ENCODE results near the gene ABCA3.

ABCA3 gene

DNA sequence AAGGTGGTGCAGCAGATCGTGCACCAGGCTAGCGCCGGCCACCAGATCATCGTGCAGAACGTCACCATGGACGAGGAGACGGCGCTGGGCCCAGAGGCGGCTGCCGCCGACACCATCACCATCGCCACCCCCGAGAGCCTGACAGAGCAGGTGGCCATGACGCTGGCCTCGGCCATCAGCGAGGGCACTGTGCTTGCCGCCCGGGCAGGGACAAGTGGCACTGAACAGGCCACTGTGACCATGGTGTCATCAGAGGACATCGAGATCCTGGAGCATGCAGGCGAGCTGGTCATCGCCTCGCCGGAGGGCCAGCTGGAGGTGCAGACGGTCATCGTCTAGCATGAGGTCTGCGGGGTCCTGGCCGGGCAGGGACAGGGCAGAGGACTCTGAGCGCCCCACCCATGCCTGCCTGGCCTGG is 105.3 kb downstream of the ABCA3 start:
- DNase-seq (ENCODE audit: low spot score), result no peak

DNA sequence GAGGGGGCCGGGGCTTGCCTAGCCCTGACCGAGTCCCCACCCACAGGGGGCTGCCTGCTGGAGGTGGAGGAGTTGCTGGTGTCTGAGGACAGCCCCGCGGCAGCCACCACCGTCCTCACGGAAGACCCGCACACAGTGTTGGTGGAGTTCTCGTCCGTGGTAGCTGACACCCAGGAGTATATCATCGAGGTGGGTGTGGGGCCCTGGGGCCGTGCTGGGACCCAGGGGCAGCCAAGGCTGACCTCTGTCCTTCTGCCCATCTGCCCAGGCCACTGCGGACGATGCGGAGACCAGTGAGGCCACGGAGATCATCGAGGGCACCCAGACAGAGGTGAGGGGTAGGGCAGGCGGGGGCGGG is 105.7 kb downstream of the ABCA3 start:
- no peak for DNase-seq (ENCODE audit: low spot score)

DNA sequence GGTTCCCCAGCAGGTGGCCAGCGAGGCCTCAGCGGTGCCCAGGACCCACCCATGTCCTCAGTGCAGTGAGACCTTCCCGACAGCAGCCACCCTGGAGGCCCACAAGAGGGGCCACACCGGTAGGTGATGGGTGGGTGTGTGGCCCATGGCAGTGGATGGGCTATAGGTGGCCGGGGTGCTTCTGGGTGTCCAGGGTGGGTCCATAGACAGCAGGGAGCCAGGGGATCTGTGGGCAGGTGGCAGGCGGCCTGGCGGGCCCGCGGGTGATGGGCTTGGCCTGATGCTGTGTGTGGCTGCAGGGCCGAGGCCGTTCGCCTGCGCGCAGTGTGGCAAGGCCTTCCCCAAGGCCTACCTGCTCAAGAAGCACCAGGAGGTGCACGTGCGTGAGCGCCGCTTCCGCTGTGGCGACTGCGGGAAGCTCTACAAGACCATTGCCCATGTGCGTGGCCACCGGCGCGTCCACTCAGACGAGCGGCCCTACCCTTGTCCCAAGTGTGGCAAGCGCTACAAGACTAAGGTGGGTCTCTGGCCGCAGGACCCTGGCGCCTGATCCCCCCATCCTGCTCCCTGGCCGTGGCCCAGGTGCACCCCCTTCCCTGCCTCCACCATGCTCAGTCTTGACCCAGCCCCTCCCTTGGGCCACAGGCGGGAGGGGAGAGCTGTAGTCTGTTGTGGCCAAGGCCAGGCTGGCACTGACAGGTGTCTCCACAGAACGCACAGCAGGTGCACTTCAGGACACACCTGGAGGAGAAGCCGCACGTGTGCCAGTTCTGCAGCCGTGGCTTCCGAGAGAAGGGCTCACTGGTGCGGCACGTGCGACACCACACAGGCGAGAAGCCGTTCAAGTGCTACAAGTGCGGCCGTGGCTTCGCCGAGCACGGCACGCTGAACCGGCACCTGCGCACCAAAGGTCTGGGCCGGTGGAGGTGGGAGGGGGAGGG is 106.4 kb downstream of the ABCA3 start:
- DNase-seq (ENCODE audit: low spot score), result no peak

DNA sequence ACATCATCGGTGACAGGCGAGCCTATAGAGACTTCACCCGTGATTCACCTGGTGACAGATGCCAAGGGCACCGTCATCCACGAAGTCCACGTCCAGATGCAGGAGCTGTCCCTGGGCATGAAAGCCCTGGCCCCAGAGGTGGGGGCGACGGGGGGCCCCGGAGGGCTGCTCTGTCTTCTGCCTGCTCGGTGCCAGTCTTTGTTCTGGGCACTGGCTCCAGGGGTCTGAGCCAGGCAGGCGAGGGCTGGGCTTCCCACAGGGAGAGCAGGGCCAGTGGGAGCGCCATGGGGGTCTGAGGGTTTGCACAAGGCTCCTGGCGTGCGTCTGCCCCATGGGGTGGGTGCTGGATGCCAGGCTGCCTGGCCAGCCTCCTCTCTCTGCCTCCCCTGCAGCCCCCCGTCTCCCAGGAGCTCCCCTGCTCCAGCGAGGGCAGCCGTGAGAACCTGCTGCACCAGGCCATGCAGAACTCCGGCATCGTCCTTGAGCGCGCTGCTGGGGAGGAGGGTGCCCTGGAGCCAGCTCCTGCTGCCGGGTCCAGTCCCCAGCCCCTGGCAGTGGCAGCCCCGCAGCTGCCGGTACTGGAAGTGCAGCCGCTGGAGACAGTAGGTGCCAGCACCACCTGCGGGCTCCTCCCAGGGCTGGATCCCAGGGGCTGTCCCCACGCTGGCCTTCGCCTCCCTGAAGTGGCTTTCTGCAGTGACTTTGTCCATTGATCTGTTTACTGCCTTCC is 107.3 kb downstream of the ABCA3 start:
- no peak for DNase-seq (ENCODE audit: low spot score)

DNA sequence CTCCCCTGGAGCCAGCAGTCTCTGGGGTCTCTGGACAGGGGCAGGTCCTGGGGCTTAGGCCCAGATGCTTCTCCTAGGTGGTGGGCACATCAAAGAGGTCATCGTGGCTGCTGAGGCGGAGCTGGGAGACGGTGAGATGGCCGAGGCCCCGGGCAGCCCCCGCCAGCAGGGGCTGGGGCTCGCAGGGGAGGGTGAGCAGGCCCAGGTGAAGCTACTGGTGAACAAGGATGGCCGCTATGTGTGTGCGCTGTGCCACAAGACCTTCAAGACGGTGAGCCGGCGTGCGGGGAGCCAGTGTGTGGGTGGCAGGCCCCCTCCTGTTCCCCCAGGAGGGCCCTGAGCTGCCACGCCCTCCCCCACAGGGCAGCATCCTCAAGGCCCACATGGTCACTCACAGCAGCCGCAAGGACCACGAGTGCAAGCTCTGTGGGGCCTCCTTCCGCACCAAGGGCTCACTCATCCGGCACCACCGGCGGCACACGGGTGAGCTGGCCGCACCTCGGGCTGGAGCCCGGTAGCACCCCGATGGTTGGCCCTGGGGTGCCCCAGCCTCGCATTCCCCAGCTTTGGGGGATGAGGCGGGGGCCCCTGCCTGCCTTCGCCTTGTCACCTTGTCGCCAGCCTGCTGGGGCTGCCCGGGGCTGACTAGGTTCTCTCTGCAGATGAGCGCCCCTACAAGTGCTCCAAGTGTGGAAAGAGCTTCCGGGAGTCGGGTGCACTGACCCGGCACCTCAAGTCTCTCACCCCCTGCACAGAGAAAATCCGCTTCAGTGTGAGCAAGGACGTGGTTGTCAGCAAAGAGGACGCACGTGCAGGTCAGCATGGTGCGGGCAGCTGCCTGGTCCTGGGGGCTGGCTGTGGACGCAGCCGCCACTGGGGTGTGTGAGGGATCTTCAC is 108.2 kb downstream of the ABCA3 start:
- DNase-seq (ENCODE audit: low spot score), result no peak

DNA sequence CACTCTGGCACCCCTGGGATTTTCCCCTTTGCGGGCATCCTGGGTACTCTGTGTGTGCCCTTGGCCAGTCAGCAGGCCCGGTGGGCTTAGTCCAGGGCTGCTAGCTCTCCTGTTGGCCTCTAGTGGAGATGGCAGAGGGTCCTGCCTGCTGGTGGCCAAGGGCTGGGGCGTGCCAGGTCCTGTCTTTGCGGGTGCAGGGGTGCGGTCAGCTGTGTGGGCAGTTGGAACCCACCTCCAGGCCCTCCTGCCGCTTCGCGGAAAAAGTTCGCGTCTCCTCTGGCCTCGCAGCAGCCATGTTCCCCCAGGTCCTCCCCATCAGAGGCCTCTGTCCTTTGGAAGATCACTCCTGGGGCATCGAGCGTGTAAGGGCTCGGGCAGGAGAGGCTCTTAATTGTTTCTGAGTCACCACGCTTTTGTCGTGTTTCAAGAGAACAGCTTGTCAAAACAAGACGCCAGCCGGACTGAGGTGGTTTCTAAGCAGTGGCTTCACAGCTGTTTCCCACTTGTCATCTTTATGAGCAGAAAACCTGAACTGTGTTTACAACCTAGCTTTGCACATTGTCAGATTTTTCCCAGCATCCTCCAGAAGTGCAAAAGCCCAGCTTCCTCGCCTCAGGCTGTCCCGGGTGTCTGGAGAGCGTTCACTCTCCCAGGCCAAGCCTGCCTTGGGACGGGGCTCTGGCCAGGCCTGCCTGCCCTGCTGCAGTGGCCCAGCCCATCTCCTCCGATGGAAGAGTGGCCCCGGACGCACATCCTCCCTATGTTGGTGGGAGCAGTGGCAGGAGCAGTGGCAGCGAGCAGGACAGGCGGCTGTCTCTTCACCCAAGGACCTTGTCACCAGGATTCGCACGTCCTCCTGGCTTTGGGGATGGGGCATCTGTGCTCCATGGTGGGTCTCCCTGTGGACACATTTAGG is 109.3 kb downstream of the ABCA3 start:
- DNase-seq (ENCODE audit: low spot score), result no peak

DNA sequence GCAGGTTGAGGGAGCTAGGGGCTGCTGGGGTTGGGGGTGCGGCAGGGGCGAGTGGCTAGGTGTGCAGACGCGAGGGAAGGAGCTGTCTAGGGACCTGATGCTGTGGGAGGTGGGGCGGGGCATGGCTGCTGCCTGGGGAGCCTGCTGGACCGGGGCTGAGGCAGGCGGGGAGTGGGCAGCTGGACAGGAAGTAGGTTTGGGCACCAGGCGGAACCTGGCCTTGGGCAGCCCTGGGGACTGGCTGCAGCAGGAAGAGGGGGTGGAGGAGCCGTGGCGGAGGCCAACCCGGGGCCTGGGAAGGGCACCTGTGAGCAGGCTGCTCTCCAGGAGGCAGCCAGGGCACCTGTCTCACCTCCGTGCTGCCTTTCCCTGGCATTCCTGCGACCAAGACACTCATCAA is 110.2 kb downstream of the ABCA3 start:
- no peak for DNase-seq (ENCODE audit: low spot score)

DNA sequence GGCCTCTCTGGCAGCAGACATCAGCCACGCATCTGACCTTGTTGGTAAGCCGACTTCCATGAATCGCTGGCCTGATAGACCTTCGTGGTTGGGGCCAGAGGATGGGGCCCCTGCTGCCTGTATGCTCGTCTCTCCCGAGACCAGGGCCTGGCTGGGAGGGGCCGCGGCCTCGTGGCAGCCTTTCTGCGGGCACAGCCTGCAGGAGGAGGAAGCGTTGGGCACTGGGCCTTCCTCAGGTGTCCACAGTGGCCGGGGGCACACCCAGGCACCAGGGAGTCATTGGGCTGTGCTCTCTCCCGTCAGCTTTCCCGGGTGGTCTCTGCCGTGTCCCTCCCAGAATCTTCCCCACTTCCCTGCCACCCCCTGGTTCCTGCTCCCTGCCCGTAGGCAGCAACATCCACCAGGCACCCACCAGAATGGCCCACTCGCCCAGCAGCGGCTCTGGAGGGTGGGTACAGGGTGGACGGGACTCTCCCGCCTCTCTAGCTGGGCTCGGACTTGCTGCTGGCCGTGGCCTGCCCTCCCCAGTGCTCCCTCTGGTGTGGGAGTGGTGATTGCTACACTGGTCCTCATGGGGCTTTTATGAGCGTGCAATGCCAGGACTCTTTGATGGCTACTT is 110.8 kb downstream of the ABCA3 start:
- DNase-seq (ENCODE audit: low spot score), result no peak

DNA sequence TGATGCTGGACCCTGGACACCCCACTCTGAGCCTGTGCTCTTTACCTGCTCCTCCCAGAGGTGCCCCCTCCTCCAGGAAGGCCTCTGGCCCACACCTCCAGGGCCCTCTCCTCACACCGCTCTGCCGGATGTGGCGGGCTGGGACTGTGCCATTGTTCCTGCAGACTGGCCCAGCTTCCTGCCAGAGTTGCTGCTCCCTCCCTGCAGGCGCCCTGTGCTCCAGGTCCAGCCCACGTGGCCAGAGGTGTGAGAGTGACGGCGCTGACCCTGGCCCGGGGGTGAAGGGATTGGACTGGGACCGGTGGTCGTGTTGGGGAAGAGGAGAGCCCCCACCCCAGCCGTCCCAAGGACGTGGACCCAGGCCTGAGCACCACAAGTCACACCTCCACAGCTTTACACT is 111.4 kb downstream of the ABCA3 start:
- no peak for DNase-seq (ENCODE audit: low spot score)

DNA sequence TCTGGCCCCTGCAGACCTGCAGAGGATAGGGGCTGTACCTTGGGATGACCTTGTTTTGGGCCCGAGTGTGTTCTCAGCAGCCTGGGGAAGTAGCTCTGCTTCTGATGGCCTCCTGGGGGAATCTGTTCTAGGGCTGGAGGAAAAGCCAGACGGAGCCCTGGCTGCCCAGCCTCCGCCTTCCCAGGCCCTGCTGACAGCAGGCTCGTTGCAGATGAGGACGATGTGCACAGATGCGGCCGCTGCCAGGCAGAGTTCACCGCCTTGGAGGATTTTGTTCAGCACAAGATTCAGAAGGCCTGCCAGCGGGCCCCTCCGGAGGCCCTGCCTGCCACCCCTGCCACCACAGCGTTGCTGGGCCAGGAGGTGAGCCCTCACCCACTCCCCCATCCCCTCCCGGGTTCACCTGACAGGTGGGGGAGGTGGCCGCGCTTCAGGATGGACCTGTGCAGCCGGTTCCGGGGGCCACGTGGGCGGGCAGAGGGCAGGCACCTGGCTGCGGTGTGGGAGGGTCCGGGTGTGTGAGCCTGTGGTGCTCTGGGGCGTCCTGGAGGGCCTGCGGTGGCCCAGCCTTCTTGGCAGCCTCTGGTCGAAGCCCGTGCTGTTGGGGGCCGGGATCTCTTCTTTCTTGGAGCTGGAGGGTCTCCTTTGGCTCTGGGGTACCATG is 112.2 kb downstream of the ABCA3 start:
- no peak for DNase-seq (ENCODE audit: low spot score)

DNA sequence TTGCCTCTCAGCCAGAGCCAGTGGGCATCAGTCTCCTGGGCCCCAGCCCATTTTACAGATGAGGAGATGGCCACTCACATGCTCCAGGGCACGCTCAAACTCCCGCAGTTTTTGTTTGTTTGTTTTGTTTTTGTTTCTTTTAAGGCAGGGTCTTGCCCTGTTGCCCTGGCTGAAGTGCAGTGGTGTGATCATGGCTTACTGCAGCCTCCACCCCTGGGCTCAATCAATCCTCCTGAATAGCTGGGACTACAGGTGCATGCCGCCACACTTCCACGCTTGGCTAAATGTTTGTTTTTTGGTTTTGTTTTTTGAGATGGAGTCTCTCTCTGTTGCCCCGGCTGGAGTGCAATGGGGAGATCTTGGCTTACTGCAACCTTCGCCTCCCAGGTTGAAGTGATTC is 113.6 kb downstream of the ABCA3 start:
- no peak for DNase-seq (ENCODE audit: low spot score)

DNA sequence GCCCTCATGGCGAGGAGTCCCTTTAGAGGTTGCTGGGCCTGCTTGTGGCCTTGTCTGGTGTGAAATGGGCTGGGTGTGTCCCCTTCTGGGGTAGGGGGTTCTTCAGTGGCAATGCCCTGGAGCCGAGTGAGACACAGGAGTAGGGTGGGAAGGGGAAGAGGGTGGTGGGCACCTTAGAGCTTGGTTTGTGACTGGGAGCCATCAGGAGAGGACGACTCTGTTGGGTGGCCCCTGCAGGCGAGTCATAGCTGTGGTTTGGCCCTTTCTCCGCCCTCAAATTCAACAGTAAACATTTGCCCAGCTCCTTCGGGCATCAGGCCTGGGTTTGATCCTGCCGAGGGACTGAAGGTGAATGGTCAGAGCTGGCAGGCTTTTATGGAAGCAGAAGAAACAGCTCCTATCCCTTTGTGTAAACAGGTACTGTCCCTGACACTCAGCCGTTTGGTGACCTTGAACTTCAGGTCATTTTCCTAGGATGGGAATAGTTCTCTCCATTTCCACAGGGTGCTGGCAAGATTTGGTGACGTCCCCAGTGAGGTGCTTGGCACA is 114.2 kb downstream of the ABCA3 start:
- DNase-seq (ENCODE audit: low spot score), result peak; percentile 39

All from kidney tubule cell (primary cell).